ENCODE data around the gene RRP1.

Gene RRP1

GRCh38 chr21:43751955-43752591 is 37.3 kb upstream of the RRP1 start:
- DNase-seq (ENCODE audit: low read depth, low spot score): no peak
- CTCF ChIA-PET: no interaction called here
- POLR2A ChIA-PET: no interaction called here
- no peak for TF ChIP-seq CTCF (IDR thresholded peaks at IDR 0.05; ENCODE audit: insufficient read depth, low read length, missing control alignments)
- H3K4me3 ChIP-seq (ENCODE audit: low read depth, low read length): no peak overlapping the region

- DNase-seq (ENCODE audit: low read depth, low spot score): no peak
- ChIA-PET CTCF (no interaction called here), POLR2A (no interaction called here)
- TF ChIP-seq CTCF (IDR thresholded peaks at IDR 0.05; ENCODE audit: insufficient read depth, low read length, missing control alignments): no peak
- H3K4me3 ChIP-seq (ENCODE audit: low read depth, low read length): no peak overlapping the region
Observed at GRCh38 chr21:43752758-43753438, 36.5 kb upstream of the RRP1 start.

- TF ChIP-seq CTCF (IDR thresholded peaks at IDR 0.05; ENCODE audit: insufficient read depth, low read length, missing control alignments): no peak
- POLR2A ChIA-PET: no interaction called here
- CTCF ChIA-PET: no interaction called here
- no peak for DNase-seq (ENCODE audit: low read depth, low spot score)
- no peak overlapping the region for H3K4me3 ChIP-seq (ENCODE audit: low read depth, low read length)
Observed at GRCh38 chr21:43753439-43753799, 36.0 kb upstream of the RRP1 start.

- DNase-seq (ENCODE audit: low read depth, low spot score): no peak
Observed at GRCh38 chr21:43754948-43755781, 34.2 kb upstream of the RRP1 start.

GRCh38 chr21:43755820-43756594 is 33.4 kb upstream of the RRP1 start:
- no peak overlapping the region for H3K4me3 ChIP-seq (ENCODE audit: low read depth, low read length)
- TF ChIP-seq CTCF (IDR thresholded peaks at IDR 0.05; ENCODE audit: insufficient read depth, low read length, missing control alignments): no peak
- no peak for DNase-seq (ENCODE audit: low read depth, low spot score)
- POLR2A ChIA-PET: no interaction called here
- CTCF ChIA-PET: no interaction called here

More at GRCh38 chr21:43754948-43755781, 34.2 kb upstream of the RRP1 start:
- H3K4me3 ChIP-seq (ENCODE audit: low read depth, low read length): no peak overlapping the region
- CTCF ChIA-PET: no interaction called here
- TF ChIP-seq CTCF (IDR thresholded peaks at IDR 0.05; ENCODE audit: insufficient read depth, low read length, missing control alignments): no peak
- POLR2A ChIA-PET: no interaction called here

Measured in AG04449 (cell line).